K562 (cell line): Measurements from ENCODE around the gene RSAD1. TPM values are rescaled to one million over a fixed set of nuclear protein-coding genes. Genes with fewer than 3 reads are reported as not detected.

Experiments
- ARHGAP35 ChIP-seq: fragments of 450-650 bp; IDR thresholded peaks from 2 replicates; pipeline ENCODE4 v1.6.1; 2018; ENCODE audit not compliant: partially characterized antibody
- E2F3 ChIP-seq: fragments of 250-450 bp; sonication (Bioruptor Pico); IDR thresholded peaks from 2 replicates; pipeline ENCODE4 v1.4.0; 2020; ENCODE audit warnings: mild to moderate bottlenecking
- MEF2A ChIP-seq: IDR thresholded peaks from 2 replicates; pipeline ENCODE4 v1.6.1; 2011; ENCODE audit warnings: low read depth, mild to moderate bottlenecking, low read length, moderate library complexity; ENCODE audit not compliant: control insufficient read depth
- NBN ChIP-seq: fragments of 450-650 bp; IDR thresholded peaks from 2 replicates; pipeline ENCODE4 v1.6.1; 2016; ENCODE audit warnings: low read depth, mild to moderate bottlenecking
- NFIC ChIP-seq: fragments of 450-650 bp; IDR thresholded peaks from 2 replicates; pipeline ENCODE4 v1.6.1; 2017; ENCODE audit warnings: mild to moderate bottlenecking, inconsistent platforms
- RAD21 ChIP-seq, 2 experiments: fragments of 250-450 bp in 1 of 2; fragments of 450-650 bp in 1 of 2; sonication (Bioruptor Pico) in 1 of 2; formaldehyde crosslinking in 1 of 2; IDR thresholded peaks in 1 of 2; conservative IDR thresholded peaks in 1 of 2; 2 replicates each; pipeline versions ENCODE4 v1.4.0 to v1.8.0; 2020 to 2022; ENCODE audit warnings: mild to moderate bottlenecking in 2 of 2, moderate library complexity in 1 of 2
- RB1 ChIP-seq: fragments of 450-650 bp; IDR thresholded peaks from 2 replicates; pipeline ENCODE4 v1.6.1; 2017; ENCODE audit warnings: low read depth, mild to moderate bottlenecking
- SMARCC2 ChIP-seq: fragments of 450-650 bp; IDR thresholded peaks from 2 replicates; pipeline ENCODE4 v1.6.1; 2017; ENCODE audit warnings: antibody characterized with exemption, moderate library complexity, mild to moderate bottlenecking, low read depth
- SNIP1 ChIP-seq: fragments of 450-650 bp; IDR thresholded peaks from 2 replicates; pipeline ENCODE4 v1.7.1; 2017; ENCODE audit warnings: low read depth, mild to moderate bottlenecking
- TOE1 ChIP-seq, 2 experiments: fragments of 450-650 bp in 1 of 2; sonication (generic) in 1 of 2; formaldehyde crosslinking in 1 of 2; IDR thresholded peaks; 2 replicates each; pipeline versions ENCODE4 v1.7.1 to v1.8.0; 2016 to 2022; ENCODE audit warnings: borderline replicate concordance in 2 of 2, mild to moderate bottlenecking in 2 of 2, antibody characterized with exemption in 1 of 2, inconsistent platforms in 1 of 2, low read depth in 1 of 2, missing genetic modification reagents in 1 of 2, moderate library complexity in 1 of 2
- ZNF165 ChIP-seq: fragments of 250-450 bp; sonication (Bioruptor Pico); IDR thresholded peaks from 2 replicates; pipeline ENCODE4 v1.4.0; 2020; ENCODE audit warnings: borderline replicate concordance
- ZNF507 ChIP-seq: conservative IDR thresholded peaks from 2 replicates; pipeline ENCODE4 v1.6.1; 2017; ENCODE audit warnings: missing genetic modification characterization, missing compliant biosample characterization
- ZNF644 ChIP-seq: fragments of 200-800 bp; sonication (Bioruptor generic); IDR thresholded peaks from 2 replicates; pipeline ENCODE4 v1.6.1; 2016; ENCODE audit warnings: low read depth, missing genetic modification characterization, missing compliant biosample characterization
- polyA plus RNA-seq, 8 experiments: library from polyadenylated mRNA; depleted of rRNA in 4 of 8; stranded (reverse) in 5 of 8; unstranded in 3 of 8; fragments of >200 nt; fragmentation: Nextera tagmentation in 2 of 8; fragmentation: Illumina TruSeq in 1 of 8; extraction: Ambion mirVana in 2 of 8; extraction: Trizol in 1 of 8; gene quantifications; 2 replicates each; pipeline versions ENCODE4 v1.2.1 to v1.2.3, GENCODE V29; 2011 to 2014; ENCODE audit warnings: inconsistent platforms in 1 of 8, missing spikeins in 1 of 8
- total RNA-seq, 7 experiments: library from RNA; depleted of rRNA in 6 of 7; stranded (reverse); fragments of >200 nt in 6 of 7; fragmentation: Illumina TruSeq in 2 of 7; extraction: Trizol in 2 of 7; gene quantifications; 2 replicates each; pipeline versions ENCODE4 v1.2.1 to v1.2.3, GENCODE V29; 2011 to 2021; ENCODE audit warnings: low replicate concordance in 1 of 7
- TF ChIP-seq, protein P1 (sequence below): fragments of 450-650 bp; IDR thresholded peaks from 2 replicates; pipeline ENCODE4 v1.6.1; 2018; ENCODE audit not compliant: partially characterized antibody
- TF ChIP-seq, protein P2 (sequence below): conservative IDR thresholded peaks from 2 replicates; pipeline ENCODE4 v1.6.1; 2011; ENCODE audit warnings: low read depth, mild to moderate bottlenecking, low read length; ENCODE audit not compliant: control insufficient read depth
- TF ChIP-seq, protein P3 (sequence below): fragments of 250-450 bp; sonication (Bioruptor Pico); IDR thresholded peaks from 2 replicates; pipeline ENCODE4 v1.5.0; 2020; ENCODE audit warnings: mild to moderate bottlenecking
- TF ChIP-seq, protein P4 (sequence below): fragments of 250-450 bp; sonication (Bioruptor Pico); IDR thresholded peaks from 2 replicates; pipeline ENCODE4 v1.5.0; 2020; ENCODE audit warnings: mild to moderate bottlenecking, borderline replicate concordance
- TF ChIP-seq, protein P5 (sequence below): IDR thresholded peaks from 2 replicates; pipeline ENCODE4 v1.6.1; 2014; ENCODE audit warnings: antibody characterized with exemption

RSAD1 gene
- total and polyA plus RNA-seq, 9 of the 15 experiments (the other 6 are each of a cell fraction or from before 2014, with no cell fraction given), result 4.5 to 42.5 (median 26.8) TPM

DNA sequence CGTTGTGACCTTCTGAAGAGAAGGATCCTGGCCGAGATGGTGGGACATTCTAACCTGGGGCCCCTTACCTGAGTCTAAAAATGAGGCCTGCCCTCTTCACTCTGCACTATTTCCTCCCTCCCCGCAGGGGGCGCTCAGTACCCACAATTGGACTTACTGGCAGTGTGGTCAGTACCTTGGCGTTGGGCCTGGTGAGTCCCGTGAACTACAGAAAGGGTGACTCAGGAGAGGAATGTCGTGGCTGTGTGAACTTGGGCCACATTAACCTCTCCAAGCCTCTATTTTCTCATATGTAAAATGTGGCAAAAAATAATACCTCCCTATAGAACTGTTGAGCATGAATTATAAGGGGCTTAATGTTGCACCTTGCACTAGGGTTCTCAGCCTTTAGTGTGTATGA lies 3.9 kb downstream of the RSAD1 start (continued):
- no peak for TF ChIP-seq SMARCC2
- TF ChIP-seq RAD21 (CRISPR knock-in tag; conservative IDR thresholded peaks at IDR 0.05 in 1 of 2, IDR thresholded peaks at IDR 0.05 in 1 of 2), result peak; percentile 83 to 93
- no peak for TF ChIP-seq ZNF644 (tag)
- TF ChIP-seq, protein P1, sequence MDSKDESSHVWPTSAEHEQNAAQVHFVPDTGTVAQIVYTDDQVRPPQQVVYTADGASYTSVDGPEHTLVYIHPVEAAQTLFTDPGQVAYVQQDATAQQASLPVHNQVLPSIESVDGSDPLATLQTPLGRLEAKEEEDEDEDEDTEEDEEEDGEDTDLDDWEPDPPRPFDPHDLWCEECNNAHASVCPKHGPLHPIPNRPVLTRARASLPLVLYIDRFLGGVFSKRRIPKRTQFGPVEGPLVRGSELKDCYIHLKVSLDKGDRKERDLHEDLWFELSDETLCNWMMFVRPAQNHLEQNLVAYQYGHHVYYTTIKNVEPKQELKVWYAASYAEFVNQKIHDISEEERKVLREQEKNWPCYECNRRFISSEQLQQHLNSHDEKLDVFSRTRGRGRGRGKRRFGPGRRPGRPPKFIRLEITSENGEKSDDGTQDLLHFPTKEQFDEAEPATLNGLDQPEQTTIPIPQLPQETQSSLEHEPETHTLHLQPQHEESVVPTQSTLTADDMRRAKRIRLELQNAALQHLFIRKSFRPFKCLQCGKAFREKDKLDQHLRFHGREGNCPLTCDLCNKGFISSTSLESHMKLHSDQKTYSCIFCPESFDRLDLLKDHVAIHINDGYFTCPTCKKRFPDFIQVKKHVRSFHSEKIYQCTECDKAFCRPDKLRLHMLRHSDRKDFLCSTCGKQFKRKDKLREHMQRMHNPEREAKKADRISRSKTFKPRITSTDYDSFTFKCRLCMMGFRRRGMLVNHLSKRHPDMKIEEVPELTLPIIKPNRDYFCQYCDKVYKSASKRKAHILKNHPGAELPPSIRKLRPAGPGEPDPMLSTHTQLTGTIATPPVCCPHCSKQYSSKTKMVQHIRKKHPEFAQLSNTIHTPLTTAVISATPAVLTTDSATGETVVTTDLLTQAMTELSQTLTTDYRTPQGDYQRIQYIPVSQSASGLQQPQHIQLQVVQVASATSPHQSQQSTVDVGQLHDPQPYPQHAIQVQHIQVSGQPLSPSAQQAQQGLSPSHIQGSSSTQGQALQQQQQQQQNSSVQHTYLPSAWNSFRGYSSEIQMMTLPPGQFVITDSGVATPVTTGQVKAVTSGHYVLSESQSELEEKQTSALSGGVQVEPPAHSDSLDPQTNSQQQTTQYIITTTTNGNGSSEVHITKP, result peak; percentile 8
- no peak for TF ChIP-seq NBN
- no peak for TF ChIP-seq ZNF507
- no peak for TF ChIP-seq SNIP1
- TF ChIP-seq, protein P2, sequence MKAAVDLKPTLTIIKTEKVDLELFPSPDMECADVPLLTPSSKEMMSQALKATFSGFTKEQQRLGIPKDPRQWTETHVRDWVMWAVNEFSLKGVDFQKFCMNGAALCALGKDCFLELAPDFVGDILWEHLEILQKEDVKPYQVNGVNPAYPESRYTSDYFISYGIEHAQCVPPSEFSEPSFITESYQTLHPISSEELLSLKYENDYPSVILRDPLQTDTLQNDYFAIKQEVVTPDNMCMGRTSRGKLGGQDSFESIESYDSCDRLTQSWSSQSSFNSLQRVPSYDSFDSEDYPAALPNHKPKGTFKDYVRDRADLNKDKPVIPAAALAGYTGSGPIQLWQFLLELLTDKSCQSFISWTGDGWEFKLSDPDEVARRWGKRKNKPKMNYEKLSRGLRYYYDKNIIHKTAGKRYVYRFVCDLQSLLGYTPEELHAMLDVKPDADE, result no peak
- TF ChIP-seq ZNF165 (CRISPR knock-in tag), result no peak
- TF ChIP-seq NFIC, result peak; percentile 75
- peak; percentile 35; the same call in 1 of the 2 replicates for TF ChIP-seq RB1
- no peak for TF ChIP-seq ARHGAP35
- TF ChIP-seq, protein P3, sequence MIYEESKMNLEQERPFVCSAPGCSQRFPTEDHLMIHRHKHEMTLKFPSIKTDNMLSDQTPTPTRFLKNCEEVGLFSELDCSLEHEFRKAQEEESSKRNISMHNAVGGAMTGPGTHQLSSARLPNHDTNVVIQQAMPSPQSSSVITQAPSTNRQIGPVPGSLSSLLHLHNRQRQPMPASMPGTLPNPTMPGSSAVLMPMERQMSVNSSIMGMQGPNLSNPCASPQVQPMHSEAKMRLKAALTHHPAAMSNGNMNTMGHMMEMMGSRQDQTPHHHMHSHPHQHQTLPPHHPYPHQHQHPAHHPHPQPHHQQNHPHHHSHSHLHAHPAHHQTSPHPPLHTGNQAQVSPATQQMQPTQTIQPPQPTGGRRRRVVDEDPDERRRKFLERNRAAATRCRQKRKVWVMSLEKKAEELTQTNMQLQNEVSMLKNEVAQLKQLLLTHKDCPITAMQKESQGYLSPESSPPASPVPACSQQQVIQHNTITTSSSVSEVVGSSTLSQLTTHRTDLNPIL (CRISPR knock-in tag), result no peak
- no peak for TF ChIP-seq MEF2A
- TF ChIP-seq, protein P4, sequence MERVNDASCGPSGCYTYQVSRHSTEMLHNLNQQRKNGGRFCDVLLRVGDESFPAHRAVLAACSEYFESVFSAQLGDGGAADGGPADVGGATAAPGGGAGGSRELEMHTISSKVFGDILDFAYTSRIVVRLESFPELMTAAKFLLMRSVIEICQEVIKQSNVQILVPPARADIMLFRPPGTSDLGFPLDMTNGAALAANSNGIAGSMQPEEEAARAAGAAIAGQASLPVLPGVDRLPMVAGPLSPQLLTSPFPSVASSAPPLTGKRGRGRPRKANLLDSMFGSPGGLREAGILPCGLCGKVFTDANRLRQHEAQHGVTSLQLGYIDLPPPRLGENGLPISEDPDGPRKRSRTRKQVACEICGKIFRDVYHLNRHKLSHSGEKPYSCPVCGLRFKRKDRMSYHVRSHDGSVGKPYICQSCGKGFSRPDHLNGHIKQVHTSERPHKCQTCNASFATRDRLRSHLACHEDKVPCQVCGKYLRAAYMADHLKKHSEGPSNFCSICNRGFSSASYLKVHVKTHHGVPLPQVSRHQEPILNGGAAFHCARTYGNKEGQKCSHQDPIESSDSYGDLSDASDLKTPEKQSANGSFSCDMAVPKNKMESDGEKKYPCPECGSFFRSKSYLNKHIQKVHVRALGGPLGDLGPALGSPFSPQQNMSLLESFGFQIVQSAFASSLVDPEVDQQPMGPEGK (CRISPR knock-in tag), result no peak
- TF ChIP-seq E2F3 (CRISPR knock-in tag), result no peak
- TF ChIP-seq, protein P5, sequence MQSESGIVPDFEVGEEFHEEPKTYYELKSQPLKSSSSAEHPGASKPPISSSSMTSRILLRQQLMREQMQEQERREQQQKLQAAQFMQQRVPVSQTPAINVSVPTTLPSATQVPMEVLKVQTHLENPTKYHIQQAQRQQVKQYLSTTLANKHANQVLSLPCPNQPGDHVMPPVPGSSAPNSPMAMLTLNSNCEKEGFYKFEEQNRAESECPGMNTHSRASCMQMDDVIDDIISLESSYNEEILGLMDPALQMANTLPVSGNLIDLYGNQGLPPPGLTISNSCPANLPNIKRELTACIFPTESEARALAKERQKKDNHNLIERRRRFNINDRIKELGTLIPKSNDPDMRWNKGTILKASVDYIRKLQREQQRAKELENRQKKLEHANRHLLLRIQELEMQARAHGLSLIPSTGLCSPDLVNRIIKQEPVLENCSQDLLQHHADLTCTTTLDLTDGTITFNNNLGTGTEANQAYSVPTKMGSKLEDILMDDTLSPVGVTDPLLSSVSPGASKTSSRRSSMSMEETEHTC, result peak; percentile 72
- TF ChIP-seq TOE1 (IDR thresholded peaks at IDR 0.05; ENCODE audit: borderline replicate concordance), result peak; percentile 34; the same call in 1 of the 2 replicates
- TF ChIP-seq TOE1 (CRISPR knock-in tag; IDR thresholded peaks at IDR 0.05; ENCODE audit: borderline replicate concordance, low read depth), result no peak
